Common myeloid progenitor, CD34-positive (primary cell): ENCODE data around the gene CD48.

Experiments
- CTCF ChIA-PET: fragments of 350-600 bp; sonication (Branson Sonifier 250); formaldehyde crosslinking; loops from one replicate; lab custom pipeline; 2021; ENCODE audit warnings: antibody characterized with exemption; lab: Charles Lee
- POLR2A ChIA-PET: fragments of 350-600 bp; sonication (Branson Sonifier 250); formaldehyde crosslinking; loops from one replicate; lab custom pipeline; 2021; ENCODE audit warnings: antibody characterized with exemption; lab: Charles Lee
- DNase-seq, 3 donors: peaks; one replicate each; pipeline versions ENCODE4 v3.0.0 to v3.0.0-alpha.2; 2013
- H3K27ac ChIP-seq, 2 experiments: 1 replicate in 1 of 2; 2 replicates in 1 of 2; pipeline ENCODE4 v1.7.0; 2013; ENCODE audit warnings: inconsistent platforms in 2 of 2, low read length in 2 of 2, mild to moderate bottlenecking in 2 of 2, low read depth in 1 of 2, moderate library complexity in 1 of 2; ENCODE audit not compliant: severe bottlenecking in 2 of 2, insufficient read depth in 1 of 2, poor library complexity in 1 of 2
- H3K27me3 ChIP-seq, 5 experiments: replicated peaks in 2 of 5; 1 replicate in 3 of 5; 2 replicates in 2 of 5; pipeline versions ENCODE4 v1.6.1 to v1.7.0; 2013; ENCODE audit warnings: low read length in 4 of 5, mild to moderate bottlenecking in 2 of 5, moderate library complexity in 2 of 5, inconsistent platforms in 1 of 5; ENCODE audit not compliant: insufficient read depth in 5 of 5, control insufficient read depth in 4 of 5
- H3K36me3 ChIP-seq, 4 experiments: 1 replicate in 2 of 4; 2 replicates in 2 of 4; pipeline versions ENCODE4 v1.6.1 to v1.7.0; 2013; ENCODE audit warnings: low read length in 3 of 4, control low read depth in 1 of 4, mild to moderate bottlenecking in 1 of 4; ENCODE audit not compliant: control insufficient read depth in 4 of 4, insufficient read depth in 4 of 4
- H3K4me1 ChIP-seq, 4 experiments: 1 replicate in 3 of 4; 2 replicates in 1 of 4; pipeline versions ENCODE4 v1.6.1 to v1.7.1; 2013; ENCODE audit warnings: low read length in 3 of 4, mild to moderate bottlenecking in 3 of 4, control low read depth in 1 of 4, inconsistent platforms in 1 of 4, moderate library complexity in 1 of 4; ENCODE audit not compliant: control insufficient read depth in 4 of 4, insufficient read depth in 4 of 4; ENCODE audit errors: control extremely low read depth in 1 of 4
- H3K4me3 ChIP-seq, 7 experiments: 1 replicate in 4 of 7; 2 replicates in 3 of 7; pipeline versions ENCODE4 v1.5.1 to v1.7.0; 2013; ENCODE audit warnings: mild to moderate bottlenecking in 7 of 7, low read length in 6 of 7, moderate library complexity in 6 of 7, inconsistent platforms in 2 of 7, low read depth in 2 of 7, control low read depth in 1 of 7; ENCODE audit not compliant: insufficient read depth in 4 of 7, control insufficient read depth in 1 of 7; ENCODE audit errors: extremely low read depth in 1 of 7
- H3K9me3 ChIP-seq, 5 experiments: 1 replicate in 4 of 5; 2 replicates in 1 of 5; pipeline versions ENCODE4 v1.6.1 to v1.7.1; 2013; ENCODE audit warnings: low read length in 4 of 5, mild to moderate bottlenecking in 2 of 5, inconsistent platforms in 1 of 5, low read depth in 1 of 5, moderate library complexity in 1 of 5; ENCODE audit not compliant: control insufficient read depth in 4 of 5, insufficient read depth in 2 of 5; ENCODE audit errors: control extremely low read depth in 1 of 5
- WGBS: methylation state at CpG from one replicate; pipeline ENCODE4 v1.1.5; 2013; ENCODE audit not compliant: insufficient coverage; 5-methylcytosine and 5-hydroxymethylcytosine counted together

Gene CD48

GRCh38 chr1:160724465-160725242 lies 13.0 kb upstream of the CD48 start:
- H3K9me3 ChIP-seq: no peaks in the 10 kb centered on the region
- no peak overlapping the region for H3K27ac ChIP-seq
- CTCF ChIA-PET: interaction anchor here (0.8 to 4.9 kb wide), 24 partner anchors 9 to 470 kb away, joined by 3 to 50 read pairs (median 4); partner anchors contain the start of genes ITLN2 and SLAMF7
- 92% methylated on average over 9 of the region's 11 CpGs for WGBS
- H3K36me3 ChIP-seq: no peaks in the 10 kb centered on the region
- H3K4me3 ChIP-seq: no peak overlapping the region
- H3K4me1 ChIP-seq: peaks cover 8 to 51% (median 20%) of the 10 kb centered on the region in 4 experiments
- peak in 1 of 3 donors; percentile 18 for DNase-seq
- POLR2A ChIA-PET: no interaction called here
- no peaks in the 10 kb centered on the region for H3K27me3 ChIP-seq

GRCh38 chr1:160723332-160723731 lies 11.7 kb upstream of the CD48 start:
- Histone ChIP-seq H3K36me3 (no peaks in the 10 kb centered on the region), H3K4me3 (no peak overlapping the region), H3K9me3 (no peaks in the 10 kb centered on the region), H3K4me1 (peaks cover 8 to 51% (median 20%) of the 10 kb centered on the region in 4 experiments), H3K27me3 (no peaks in the 10 kb centered on the region), H3K27ac (no peak overlapping the region)
- no peak for DNase-seq
- ChIA-PET POLR2A (no interaction called here), CTCF (interaction anchor here (0.7 to 4.9 kb wide), 17 partner anchors 9 to 267 kb away, joined by 3 to 50 read pairs (median 4); partner anchors contain the start of genes CD48 and ITLN2)
- WGBS: 100% methylated on average over 1 of the region's 2 CpGs

- Histone ChIP-seq H3K27me3 (no peaks in the 10 kb centered on the region), H3K27ac (no peak overlapping the region), H3K4me3 (no peak overlapping the region), H3K9me3 (no peaks in the 10 kb centered on the region), H3K4me1 (peaks cover 8 to 55% (median 20%) of the 10 kb centered on the region in 4 experiments), H3K36me3 (no peaks in the 10 kb centered on the region)
- ChIA-PET POLR2A (no interaction called here), CTCF (interaction anchor here (0.7 to 4.9 kb wide), 15 partner anchors 8 to 268 kb away, joined by 3 to 50 read pairs (median 4); partner anchors contain the start of genes CD48 and ITLN2)
- peak in 2 of 3 donors; percentile 65 to 75 for DNase-seq
- 48% methylated on average over 9 of the region's 10 CpGs for WGBS
Measured at GRCh38 chr1:160722726-160723125, 11.1 kb upstream of the CD48 start.

- ChIA-PET CTCF (interaction anchor here (0.7 to 4.9 kb wide), 5 partner anchors 12 to 231 kb away, joined by 3 to 50 read pairs (median 4); partner anchors contain the start of gene ITLN2), POLR2A (no interaction called here)
- Histone ChIP-seq H3K27ac (no peak overlapping the region), H3K4me3 (no peak overlapping the region), H3K4me1 (peaks cover 7 to 54% (median 17%) of the 10 kb centered on the region in 4 experiments), H3K36me3 (no peaks in the 10 kb centered on the region), H3K27me3 (no peaks in the 10 kb centered on the region), H3K9me3 (no peaks in the 10 kb centered on the region)
- no peak for DNase-seq
Measured at GRCh38 chr1:160721473-160721872, 9.9 kb upstream of the CD48 start.

GRCh38 chr1:160720356-160721085 lies 8.9 kb upstream of the CD48 start:
- Histone ChIP-seq H3K27ac (no peak overlapping the region), H3K36me3 (no peaks in the 10 kb centered on the region), H3K4me3 (no peak overlapping the region), H3K27me3 (no peaks in the 10 kb centered on the region), H3K9me3 (no peaks in the 10 kb centered on the region), H3K4me1 (peaks cover 6 to 45% (median 15%) of the 10 kb centered on the region in 4 experiments)
- WGBS: 96% methylated on average over 3 of the region's 3 CpGs
- CTCF ChIA-PET: interaction anchor here (0.9 to 1.9 kb wide), 6 partner anchors 10 to 231 kb away, joined by 3 to 7 read pairs (median 4); no protein-coding TSS in a partner anchor
- POLR2A ChIA-PET: no interaction called here
- DNase-seq: no peak

- DNase-seq: no peak
- 100% methylated on average over 3 of the region's 4 CpGs for WGBS
- no peak overlapping the region for H3K27ac ChIP-seq
- H3K9me3 ChIP-seq: no peaks in the 10 kb centered on the region
- CTCF ChIA-PET: interaction anchor here (0.8 kb wide), 1 partner anchor 124 kb away, joined by 3 read pairs; no protein-coding TSS in a partner anchor
- H3K36me3 ChIP-seq: no peaks in the 10 kb centered on the region
- H3K4me3 ChIP-seq: no peak overlapping the region
- H3K4me1 ChIP-seq: peaks cover 8 to 52% (median 14%) of the 10 kb centered on the region in 4 experiments
- POLR2A ChIA-PET: no interaction called here
- H3K27me3 ChIP-seq: no peaks in the 10 kb centered on the region
Measured at GRCh38 chr1:160718210-160718609, 6.6 kb upstream of the CD48 start.
